Prostate gland (tissue), 2 donors: ENCODE results near the gene IQGAP3.

ENCODE experiments used
- CTCF ChIP-seq, 4 experiments: fragments of 200-600 bp in 2 of 4; fragments of 450-650 bp in 2 of 4; sonication (generic) in 2 of 4; IDR thresholded peaks; 1 replicate in 3 of 4; 2 replicates in 1 of 4; pipeline ENCODE4 v1.5.1; 2016 to 2019; ENCODE audit warnings: antibody characterized with exemption in 4 of 4, mild to moderate bottlenecking in 2 of 4, moderate library complexity in 2 of 4
- POLR2AphosphoS5 ChIP-seq: sonication (generic); formaldehyde crosslinking; IDR thresholded peaks from one replicate; pipeline ENCODE4 v1.6.1; 2017; ENCODE audit warnings: antibody characterized with exemption

- no peak for TF ChIP-seq POLR2AphosphoS5
- TF ChIP-seq CTCF (IDR thresholded peaks at IDR 0.05): no peak
These were observed 22.7 kb upstream of the IQGAP3 start for GRCh38 chr1:156595016-156595415.
